Neural cell (in vitro differentiated cells): Measurements from ENCODE around the gene INSIG2. TPM values are rescaled to one million over a fixed set of nuclear protein-coding genes. Genes with fewer than 3 reads are reported as not detected.

Source experiments
- H2AFZ ChIP-seq: fragments of 200-600, 300-800 bp; sonication (generic), shearing (Covaris generic); 2 replicates; pipeline ENCODE4 v1.6.0; 2014; ENCODE audit warnings: low read depth, mild to moderate bottlenecking, antibody characterized with exemption, low read length, moderate library complexity
- H3F3A ChIP-seq: fragments of 200-600 bp; shearing (Covaris generic); 2 replicates; pipeline ENCODE4 v1.6.1; 2016; ENCODE audit warnings: mild to moderate bottlenecking, moderate library complexity, mixed read lengths, antibody characterized with exemption, low read length; ENCODE audit not compliant: insufficient read depth, poor library complexity, severe bottlenecking
- H3K27ac ChIP-seq: fragments of 200-600, 300-800 bp; sonication (generic), shearing (Covaris generic); 2 replicates; pipeline ENCODE4 v1.5.1; 2014; ENCODE audit warnings: mild to moderate bottlenecking, low read length, moderate library complexity
- H3K27me3 ChIP-seq: fragments of 300-800, 200-600 bp; sonication (generic), shearing (Covaris generic); 2 replicates; pipeline ENCODE4 v1.6.0; 2014; ENCODE audit warnings: mild to moderate bottlenecking, low read depth, low read length, moderate library complexity; ENCODE audit not compliant: insufficient read depth
- H3K36me3 ChIP-seq: fragments of 300-800, 200-600 bp; sonication (generic), shearing (Covaris generic); 2 replicates; pipeline ENCODE4 v1.5.1; 2014; ENCODE audit warnings: mild to moderate bottlenecking, antibody characterized with exemption, low read length, moderate library complexity; ENCODE audit not compliant: insufficient read depth
- H3K4me2 ChIP-seq: fragments of 300-800, 200-600 bp; sonication (generic), shearing (Covaris generic); 2 replicates; pipeline ENCODE4 v1.6.0; 2014; ENCODE audit warnings: mild to moderate bottlenecking, low read length
- H3K4me3 ChIP-seq: fragments of 300-800, 200-600 bp; sonication (generic), shearing (Covaris generic); 2 replicates; pipeline ENCODE4 v1.5.1; 2014; ENCODE audit warnings: mild to moderate bottlenecking, low read length, moderate library complexity
- H3K79me2 ChIP-seq: fragments of 200-600 bp; shearing (Covaris generic); replicated peaks from 2 replicates; pipeline ENCODE4 v1.6.0; 2014; ENCODE audit warnings: mild to moderate bottlenecking, low read length, moderate library complexity; ENCODE audit not compliant: insufficient read depth
- H3K9ac ChIP-seq: fragments of 300-800, 200-600 bp; sonication (generic), shearing (Covaris generic); 2 replicates; pipeline ENCODE4 v1.6.1; 2016; ENCODE audit warnings: mild to moderate bottlenecking, low read length, mixed read lengths
- H3K9me2 ChIP-seq: fragments of 200-600 bp; shearing (Covaris generic); 2 replicates; pipeline ENCODE4 v1.6.1; 2016; ENCODE audit warnings: mild to moderate bottlenecking, low read length, mixed read lengths; ENCODE audit not compliant: insufficient read depth
- H3K9me3 ChIP-seq: fragments of 200-600, 300-800 bp; sonication (generic), shearing (Covaris generic); 2 replicates; pipeline ENCODE4 v1.6.1; 2016; ENCODE audit warnings: mild to moderate bottlenecking, mixed run types, low read length, moderate library complexity, mixed read lengths
- H4K20me1 ChIP-seq: fragments of 200-600 bp; shearing (Covaris generic); 2 replicates; pipeline ENCODE4 v1.6.1; 2016; ENCODE audit warnings: mild to moderate bottlenecking, mixed run types; ENCODE audit not compliant: insufficient read depth
- EP300 ChIP-seq: fragments of 450-650 bp; conservative IDR thresholded peaks from 2 replicates; pipeline ENCODE4 v1.6.1; 2014; ENCODE audit warnings: antibody characterized with exemption, mild to moderate bottlenecking, moderate library complexity; ENCODE audit not compliant: poor library complexity, severe bottlenecking
- EZH2 ChIP-seq: fragments of 200-600, 300-800 bp; shearing (Covaris generic), sonication (generic); IDR thresholded peaks from 2 replicates; pipeline ENCODE4 v1.6.1; 2014; ENCODE audit warnings: antibody characterized with exemption, low read length, borderline replicate concordance, mild to moderate bottlenecking; ENCODE audit not compliant: insufficient read depth, poor library complexity, severe bottlenecking
- MXI1 ChIP-seq: fragments of 450-650 bp; conservative IDR thresholded peaks from 2 replicates; pipeline ENCODE4 v1.6.1; 2014; ENCODE audit warnings: antibody characterized with exemption, mild to moderate bottlenecking; ENCODE audit not compliant: poor library complexity, severe bottlenecking
- POLR2AphosphoS5 ChIP-seq: IDR thresholded peaks from 2 replicates; pipeline ENCODE4 v1.6.1; 2012
- RAD21 ChIP-seq: fragments of 450-650 bp; conservative IDR thresholded peaks from 2 replicates; pipeline ENCODE4 v1.6.1; 2014; ENCODE audit warnings: antibody characterized with exemption, mild to moderate bottlenecking, moderate library complexity
- SMC3 ChIP-seq: fragments of 450-650 bp; conservative IDR thresholded peaks from 2 replicates; pipeline ENCODE4 v1.6.1; 2014; ENCODE audit warnings: antibody characterized with exemption, mild to moderate bottlenecking, moderate library complexity; ENCODE audit not compliant: poor library complexity
- TAF1 ChIP-seq: IDR thresholded peaks from 2 replicates; pipeline ENCODE4 v1.6.1; 2012; ENCODE audit warnings: low read depth
- polyA plus RNA-seq: library from polyadenylated mRNA; depleted of rRNA; stranded (reverse); fragments of >200 nt; gene quantifications from 2 replicates; pipeline ENCODE4 v1.2.3, GENCODE V29; 2014
- TF ChIP-seq, protein P1 (sequence below): fragments of 450-650 bp; IDR thresholded peaks from 2 replicates; pipeline ENCODE4 v1.5.1; 2014; ENCODE audit warnings: antibody characterized with exemption, mild to moderate bottlenecking, moderate library complexity; ENCODE audit not compliant: poor library complexity, severe bottlenecking
- TF ChIP-seq, protein P2 (sequence below): IDR thresholded peaks from 2 replicates; pipeline ENCODE4 v1.6.1; 2012; ENCODE audit warnings: borderline replicate concordance

The INSIG2 gene
- polyA plus RNA-seq, 1 donor from 2014 or later = 30.3 TPM

DNA sequence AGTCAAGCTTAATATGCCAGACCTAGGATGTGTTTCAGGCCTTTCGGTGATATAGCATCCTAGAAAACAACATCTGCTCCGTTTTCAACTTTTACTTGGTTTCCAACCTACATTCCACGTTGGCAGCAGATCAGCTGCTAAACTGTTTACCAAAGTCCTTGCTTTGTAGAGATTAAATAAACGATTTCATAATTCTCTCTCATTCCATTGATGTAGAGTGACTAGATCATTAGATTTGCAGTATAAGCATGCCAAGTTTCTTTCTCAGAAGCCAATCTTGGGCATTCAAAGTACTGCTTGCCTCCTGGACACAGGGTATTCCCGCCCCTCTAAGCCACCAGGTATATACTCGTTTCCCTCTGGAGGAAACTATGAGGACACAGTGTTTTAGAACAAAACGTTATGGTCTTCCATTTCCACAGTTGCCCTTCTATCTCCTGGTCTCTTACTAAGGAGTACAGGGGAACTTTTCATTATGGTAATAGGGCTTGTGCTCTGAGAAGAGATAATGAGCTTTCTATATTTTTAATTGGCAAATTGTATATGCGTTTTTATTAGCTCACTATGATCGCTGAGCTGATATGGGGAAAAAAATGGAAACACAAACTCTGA, 10.5 kb upstream of the INSIG2 start:
- no peaks in the 10 kb centered on the region for H3F3A ChIP-seq
- no peak overlapping the region for H2AFZ ChIP-seq
- H3K27me3 ChIP-seq = no peaks in the 10 kb centered on the region
- no peaks in the 10 kb centered on the region for H3K36me3 ChIP-seq
- no peaks in the 10 kb centered on the region for H3K79me2 ChIP-seq
- H3K4me2 ChIP-seq = no peak overlapping the region
- H3K27ac ChIP-seq = no peak overlapping the region
- no peaks in the 10 kb centered on the region for H3K9me3 ChIP-seq
- H3K9ac ChIP-seq = no peak overlapping the region
- no peaks in the 10 kb centered on the region for H4K20me1 ChIP-seq
- TF ChIP-seq, protein P1, sequence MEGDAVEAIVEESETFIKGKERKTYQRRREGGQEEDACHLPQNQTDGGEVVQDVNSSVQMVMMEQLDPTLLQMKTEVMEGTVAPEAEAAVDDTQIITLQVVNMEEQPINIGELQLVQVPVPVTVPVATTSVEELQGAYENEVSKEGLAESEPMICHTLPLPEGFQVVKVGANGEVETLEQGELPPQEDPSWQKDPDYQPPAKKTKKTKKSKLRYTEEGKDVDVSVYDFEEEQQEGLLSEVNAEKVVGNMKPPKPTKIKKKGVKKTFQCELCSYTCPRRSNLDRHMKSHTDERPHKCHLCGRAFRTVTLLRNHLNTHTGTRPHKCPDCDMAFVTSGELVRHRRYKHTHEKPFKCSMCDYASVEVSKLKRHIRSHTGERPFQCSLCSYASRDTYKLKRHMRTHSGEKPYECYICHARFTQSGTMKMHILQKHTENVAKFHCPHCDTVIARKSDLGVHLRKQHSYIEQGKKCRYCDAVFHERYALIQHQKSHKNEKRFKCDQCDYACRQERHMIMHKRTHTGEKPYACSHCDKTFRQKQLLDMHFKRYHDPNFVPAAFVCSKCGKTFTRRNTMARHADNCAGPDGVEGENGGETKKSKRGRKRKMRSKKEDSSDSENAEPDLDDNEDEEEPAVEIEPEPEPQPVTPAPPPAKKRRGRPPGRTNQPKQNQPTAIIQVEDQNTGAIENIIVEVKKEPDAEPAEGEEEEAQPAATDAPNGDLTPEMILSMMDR = no peak
- TF ChIP-seq POLR2AphosphoS5 (no peak), TAF1 (no peak), RAD21 (no peak), EP300 (no peak), MXI1 (no peak), EZH2 (no peak), SMC3 (no peak)
- TF ChIP-seq, protein P2, sequence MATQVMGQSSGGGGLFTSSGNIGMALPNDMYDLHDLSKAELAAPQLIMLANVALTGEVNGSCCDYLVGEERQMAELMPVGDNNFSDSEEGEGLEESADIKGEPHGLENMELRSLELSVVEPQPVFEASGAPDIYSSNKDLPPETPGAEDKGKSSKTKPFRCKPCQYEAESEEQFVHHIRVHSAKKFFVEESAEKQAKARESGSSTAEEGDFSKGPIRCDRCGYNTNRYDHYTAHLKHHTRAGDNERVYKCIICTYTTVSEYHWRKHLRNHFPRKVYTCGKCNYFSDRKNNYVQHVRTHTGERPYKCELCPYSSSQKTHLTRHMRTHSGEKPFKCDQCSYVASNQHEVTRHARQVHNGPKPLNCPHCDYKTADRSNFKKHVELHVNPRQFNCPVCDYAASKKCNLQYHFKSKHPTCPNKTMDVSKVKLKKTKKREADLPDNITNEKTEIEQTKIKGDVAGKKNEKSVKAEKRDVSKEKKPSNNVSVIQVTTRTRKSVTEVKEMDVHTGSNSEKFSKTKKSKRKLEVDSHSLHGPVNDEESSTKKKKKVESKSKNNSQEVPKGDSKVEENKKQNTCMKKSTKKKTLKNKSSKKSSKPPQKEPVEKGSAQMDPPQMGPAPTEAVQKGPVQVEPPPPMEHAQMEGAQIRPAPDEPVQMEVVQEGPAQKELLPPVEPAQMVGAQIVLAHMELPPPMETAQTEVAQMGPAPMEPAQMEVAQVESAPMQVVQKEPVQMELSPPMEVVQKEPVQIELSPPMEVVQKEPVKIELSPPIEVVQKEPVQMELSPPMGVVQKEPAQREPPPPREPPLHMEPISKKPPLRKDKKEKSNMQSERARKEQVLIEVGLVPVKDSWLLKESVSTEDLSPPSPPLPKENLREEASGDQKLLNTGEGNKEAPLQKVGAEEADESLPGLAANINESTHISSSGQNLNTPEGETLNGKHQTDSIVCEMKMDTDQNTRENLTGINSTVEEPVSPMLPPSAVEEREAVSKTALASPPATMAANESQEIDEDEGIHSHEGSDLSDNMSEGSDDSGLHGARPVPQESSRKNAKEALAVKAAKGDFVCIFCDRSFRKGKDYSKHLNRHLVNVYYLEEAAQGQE = no peak
- H3K9me2 ChIP-seq = no peaks in the 10 kb centered on the region
- no peak overlapping the region for H3K4me3 ChIP-seq

DNA sequence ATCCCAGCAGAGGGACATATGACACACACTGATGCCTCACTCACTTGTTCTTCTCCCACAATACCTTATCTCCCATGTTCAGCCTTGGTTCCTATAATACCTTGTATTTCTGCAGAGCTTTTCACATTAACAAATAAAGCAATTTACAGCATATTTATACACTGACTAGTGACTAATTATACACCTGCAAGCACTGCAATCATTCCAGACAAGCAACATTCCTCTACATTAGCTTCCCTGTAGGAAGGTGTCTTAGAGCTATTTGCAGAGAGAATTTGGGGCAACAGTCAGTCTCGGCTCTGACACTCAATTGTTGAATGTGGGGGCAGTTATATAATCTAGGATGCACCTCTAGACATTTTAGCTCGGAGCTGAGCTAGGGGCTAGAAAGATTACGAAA, 9.5 kb upstream of the INSIG2 start:
- Histone ChIP-seq H2AFZ (no peak overlapping the region), H3K4me2 (no peak overlapping the region), H3K4me3 (no peak overlapping the region), H3F3A (no peaks in the 10 kb centered on the region), H3K27ac (no peak overlapping the region), H3K79me2 (no peaks in the 10 kb centered on the region), H4K20me1 (no peaks in the 10 kb centered on the region), H3K9me3 (no peaks in the 10 kb centered on the region), H3K9ac (no peak overlapping the region), H3K27me3 (no peaks in the 10 kb centered on the region), H3K9me2 (no peaks in the 10 kb centered on the region), H3K36me3 (no peaks in the 10 kb centered on the region)
- TF ChIP-seq EP300 (no peak), SMC3 (no peak), TAF1 (no peak), RAD21 (no peak), EZH2 (no peak), MXI1 (no peak), POLR2AphosphoS5 (no peak)
- TF ChIP-seq, protein P1 = no peak
- TF ChIP-seq, protein P2 = no peak
